ENCODE measurements around the gene ITPRIP.
A peak's percentile ranks its signal among the peaks of the same experiment; 100 is the strongest.

The ITPRIP gene

GRCh38 chr10:104268713-104269645 lies 69.3 kb downstream of the ITPRIP start, which contains the start of gene GSTO2:
Gene GSTO2 (plus strand): TSS chr10:104269184. CDS start chr10:104274916, 5,732 bp downstream.
- peaks cover 14% of the 10 kb centered on the region for H3K4me1 ChIP-seq (ENCODE audit: low read length)
- H3K27ac ChIP-seq (ENCODE audit: low read length) = peak within 1 kb of the TSS; percentile 53
- H3K4me3 ChIP-seq (ENCODE audit: low read length) = peak within 1 kb of the TSS; percentile 99
- no peak for TF ChIP-seq EZH2phosphoT487 (IDR thresholded peaks at IDR 0.05; ENCODE audit: low read depth)
- no peak for TF ChIP-seq CTCF (IDR thresholded peaks at IDR 0.05; ENCODE audit: low read depth, low read length)
- peak within 1 kb of the TSS; percentile 93 for H3K9ac ChIP-seq (ENCODE audit: low read length)
- no peaks in the 10 kb centered on the region for H4K20me1 ChIP-seq (ENCODE audit: insufficient read depth, low read length)
- no peaks in the 10 kb centered on the region for H3K9me3 ChIP-seq (ENCODE audit: insufficient read depth, low read length)
- H3K36me3 ChIP-seq (replicated peaks; ENCODE audit: low read depth, low read length) = peaks cover 19% of the 10 kb centered on the region
- no peaks in the 10 kb centered on the region for H3K27me3 ChIP-seq (ENCODE audit: low read depth, low read length)
- H3K79me2 ChIP-seq (ENCODE audit: low read length) = peaks cover 40% of the 10 kb centered on the region
- peak within 1 kb of the TSS; percentile 76 for H2AFZ ChIP-seq (ENCODE audit: low read depth, low read length)
- peak within 1 kb of the TSS; percentile 96 for H3K4me2 ChIP-seq (ENCODE audit: low read length)

GRCh38 chr10:104268405-104268712 lies 69.9 kb downstream of the ITPRIP start:
- Histone ChIP-seq H3K4me1 (ENCODE audit: low read length) (peaks cover 14% of the 10 kb centered on the region), H3K4me3 (ENCODE audit: low read length) (peak overlapping the region; percentile 99), H3K27ac (ENCODE audit: low read length) (peak overlapping the region; percentile 53), H3K4me2 (ENCODE audit: low read length) (peak overlapping the region; percentile 91), H3K9me3 (ENCODE audit: insufficient read depth, low read length) (no peaks in the 10 kb centered on the region), H3K79me2 (ENCODE audit: low read length) (peaks cover 46% of the 10 kb centered on the region), H3K36me3 (replicated peaks; ENCODE audit: low read depth, low read length) (peaks cover 19% of the 10 kb centered on the region), H4K20me1 (ENCODE audit: insufficient read depth, low read length) (no peaks in the 10 kb centered on the region), H3K9ac (ENCODE audit: low read length) (peak overlapping the region; percentile 69), H3K27me3 (ENCODE audit: low read depth, low read length) (no peaks in the 10 kb centered on the region), H2AFZ (ENCODE audit: low read depth, low read length) (peak overlapping the region; percentile 25; the same call in 1 of the 2 replicates)
- no peak for TF ChIP-seq CTCF (IDR thresholded peaks at IDR 0.05; ENCODE audit: low read depth, low read length)
- TF ChIP-seq EZH2phosphoT487 (IDR thresholded peaks at IDR 0.05; ENCODE audit: low read depth) = no peak

GRCh38 chr10:104267721-104268404 lies 70.4 kb downstream of the ITPRIP start:
- no peak for TF ChIP-seq EZH2phosphoT487 (IDR thresholded peaks at IDR 0.05; ENCODE audit: low read depth)
- no peak for TF ChIP-seq CTCF (IDR thresholded peaks at IDR 0.05; ENCODE audit: low read depth, low read length)
- H3K79me2 ChIP-seq (ENCODE audit: low read length) = peaks cover 47% of the 10 kb centered on the region
- peak overlapping the region; percentile 69 for H3K9ac ChIP-seq (ENCODE audit: low read length)
- no peak overlapping the region for H2AFZ ChIP-seq (ENCODE audit: low read depth, low read length)
- H3K27me3 ChIP-seq (ENCODE audit: low read depth, low read length) = no peaks in the 10 kb centered on the region
- H3K4me2 ChIP-seq (ENCODE audit: low read length) = peak overlapping the region; percentile 91
- H3K4me3 ChIP-seq (ENCODE audit: low read length) = peak overlapping the region; percentile 99
- H3K36me3 ChIP-seq (replicated peaks; ENCODE audit: low read depth, low read length) = peaks cover 19% of the 10 kb centered on the region
- H3K9me3 ChIP-seq (ENCODE audit: insufficient read depth, low read length) = no peaks in the 10 kb centered on the region
- H3K4me1 ChIP-seq (ENCODE audit: low read length) = peaks cover 14% of the 10 kb centered on the region
- H3K27ac ChIP-seq (ENCODE audit: low read length) = peak overlapping the region; percentile 53
- H4K20me1 ChIP-seq (ENCODE audit: insufficient read depth, low read length) = no peaks in the 10 kb centered on the region

- no peaks in the 10 kb centered on the region for H4K20me1 ChIP-seq (ENCODE audit: insufficient read depth, low read length)
- TF ChIP-seq CTCF (IDR thresholded peaks at IDR 0.05; ENCODE audit: low read depth, low read length) = no peak
- TF ChIP-seq EZH2phosphoT487 (IDR thresholded peaks at IDR 0.05; ENCODE audit: low read depth) = no peak
- no peaks in the 10 kb centered on the region for H3K9me3 ChIP-seq (ENCODE audit: insufficient read depth, low read length)
- H3K79me2 ChIP-seq (ENCODE audit: low read length) = peaks cover 52% of the 10 kb centered on the region
- peaks cover 14% of the 10 kb centered on the region for H3K4me1 ChIP-seq (ENCODE audit: low read length)
- peaks cover 32% of the 10 kb centered on the region for H3K36me3 ChIP-seq (replicated peaks; ENCODE audit: low read depth, low read length)
- no peak overlapping the region for H3K4me3 ChIP-seq (ENCODE audit: low read length)
- H3K9ac ChIP-seq (ENCODE audit: low read length) = no peak overlapping the region
- no peak overlapping the region for H3K27ac ChIP-seq (ENCODE audit: low read length)
- no peaks in the 10 kb centered on the region for H3K27me3 ChIP-seq (ENCODE audit: low read depth, low read length)
- H3K4me2 ChIP-seq (ENCODE audit: low read length) = no peak overlapping the region
- no peak overlapping the region for H2AFZ ChIP-seq (ENCODE audit: low read depth, low read length)
Measured at GRCh38 chr10:104264783-104265182, 73.5 kb downstream of the ITPRIP start.

Measured in OCI-LY3 (cell line).